ENCODE results near the gene CSF1R.
"Not testable (repeated sequence)": the region's sequence is repeated elsewhere in the genome, so short reads cannot be mapped to it uniquely, and the experiment has no call there.

Gene CSF1R

DNA sequence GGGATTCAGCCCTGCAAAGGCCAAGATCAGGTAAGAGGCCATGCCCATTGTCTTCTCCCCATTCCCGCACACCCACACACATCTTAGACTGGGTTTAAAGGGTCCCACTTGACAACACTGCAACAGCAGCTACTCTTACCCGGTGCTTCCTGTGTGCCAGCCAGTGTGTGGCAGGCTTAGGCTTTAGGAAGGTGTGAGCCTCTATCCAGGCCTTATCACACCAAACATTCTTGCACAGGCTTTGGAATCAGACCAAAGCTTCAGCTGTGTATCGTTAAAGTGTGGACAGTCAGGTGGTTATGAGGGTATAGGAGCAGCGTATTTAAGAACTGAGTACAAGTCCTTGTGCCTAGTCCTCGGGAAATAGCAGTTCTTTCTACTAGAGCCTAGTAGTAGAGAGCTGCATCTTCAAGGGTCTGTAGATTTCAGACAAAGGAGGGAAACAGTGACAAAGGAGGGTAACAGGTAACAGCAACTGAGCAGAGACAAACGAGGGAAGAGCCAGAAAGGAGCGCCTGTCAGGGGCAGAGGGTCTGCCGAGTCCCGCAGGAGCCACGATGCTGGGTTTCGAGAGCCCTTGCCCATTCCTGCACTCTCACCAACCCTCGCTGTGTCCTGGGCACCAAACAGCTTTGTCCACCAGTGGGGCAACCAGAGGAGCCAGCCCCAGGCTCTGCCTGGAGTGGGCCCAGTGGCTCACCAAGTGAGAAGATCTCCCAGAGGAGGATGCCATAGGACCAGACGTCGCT is 30.9 kb downstream of the CSF1R start:
- no peak for DNase-seq (ENCODE audit: low read depth)

DNA sequence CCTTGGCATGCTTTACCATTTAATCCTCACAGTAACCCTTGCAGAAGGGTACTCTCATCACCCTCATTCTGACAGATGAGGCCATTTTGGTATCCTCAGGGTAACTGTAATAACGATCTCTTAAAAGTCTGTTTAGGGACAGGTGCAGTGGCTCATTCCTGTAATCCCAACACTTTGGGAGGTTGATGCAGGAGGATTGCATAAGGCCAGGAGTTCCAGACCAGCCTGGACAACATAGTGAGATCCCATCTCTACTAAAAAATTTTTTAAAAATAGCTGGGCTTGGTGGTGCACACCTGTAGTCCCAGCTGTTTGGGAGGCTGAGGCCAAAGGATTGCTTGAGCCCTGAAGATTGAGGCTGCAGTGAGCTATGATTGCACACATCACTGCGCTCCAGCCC is 31.8 kb downstream of the CSF1R start:
- no peak for DNase-seq (ENCODE audit: low read depth)

DNA sequence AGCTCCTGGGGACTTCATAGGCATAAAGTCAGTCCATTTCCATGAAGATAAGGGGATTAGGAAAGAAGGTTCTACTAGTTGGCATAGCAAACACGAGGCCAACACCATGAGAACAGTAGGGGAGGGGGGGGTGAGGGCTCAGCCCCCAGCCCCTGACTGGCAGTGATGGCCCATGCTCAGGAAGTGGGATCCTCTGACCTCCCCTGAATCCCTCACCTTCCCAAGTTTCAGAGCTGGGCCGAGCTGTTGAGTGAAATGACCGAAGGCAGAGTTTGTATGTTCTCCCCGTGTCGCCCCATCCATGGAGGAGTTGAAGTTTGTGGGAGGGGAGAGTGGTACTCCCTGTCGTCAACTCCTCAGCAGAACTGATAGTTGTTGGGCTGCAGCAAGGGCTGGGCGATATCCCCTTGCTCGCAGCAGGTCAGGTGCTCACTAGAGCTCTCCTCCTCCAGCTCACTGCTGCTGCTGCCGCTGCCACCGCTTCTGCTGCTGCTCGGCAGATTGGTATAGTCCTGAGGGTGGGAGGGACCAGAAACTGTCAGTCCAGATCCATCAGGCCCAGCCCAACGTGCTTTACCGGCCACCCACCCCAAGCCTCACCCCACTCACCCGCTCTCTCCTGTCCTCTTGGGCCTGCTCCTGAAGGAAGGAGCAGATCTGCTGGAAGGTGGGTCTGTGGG is 32.5 kb downstream of the CSF1R start:
- no peak for DNase-seq (ENCODE audit: low read depth)

DNA sequence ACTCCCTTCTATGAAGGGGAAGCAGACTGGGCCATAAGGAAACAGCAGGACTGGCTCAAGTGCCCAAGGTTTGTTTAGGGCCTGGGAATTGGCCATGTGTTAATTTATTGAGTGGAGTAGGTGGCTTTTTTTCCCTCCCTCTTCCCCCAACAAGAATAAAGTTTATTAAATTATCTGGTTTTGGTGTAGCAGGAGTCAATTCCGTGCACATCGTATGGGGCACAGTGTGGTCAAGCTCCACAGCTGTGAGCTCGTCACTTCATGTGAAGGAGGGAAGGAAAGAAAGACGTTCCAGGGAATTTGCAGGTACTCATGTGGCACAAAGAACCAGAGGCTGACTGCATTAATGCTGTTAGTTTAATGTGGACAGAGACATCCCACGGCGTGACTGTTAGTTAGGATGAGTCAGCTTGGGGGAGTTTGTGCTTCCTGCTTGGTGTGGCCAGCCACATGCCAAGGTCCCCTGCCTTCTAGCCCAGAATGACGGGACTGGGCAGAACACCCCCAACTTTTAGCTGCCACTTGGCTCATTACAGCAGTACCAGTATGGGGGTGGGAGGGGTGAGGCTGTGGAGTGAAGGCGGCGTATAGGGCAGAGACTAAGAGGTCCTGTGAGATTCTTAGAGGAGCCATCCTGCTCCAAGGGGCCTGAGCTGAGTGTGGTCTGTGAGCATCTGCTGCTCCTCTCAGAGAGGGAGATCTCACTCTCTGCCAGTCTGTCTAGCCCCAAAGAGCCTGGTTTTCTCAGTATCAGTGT is 33.2 kb downstream of the CSF1R start:
- DNase-seq (ENCODE audit: low read depth), result no peak

DNA sequence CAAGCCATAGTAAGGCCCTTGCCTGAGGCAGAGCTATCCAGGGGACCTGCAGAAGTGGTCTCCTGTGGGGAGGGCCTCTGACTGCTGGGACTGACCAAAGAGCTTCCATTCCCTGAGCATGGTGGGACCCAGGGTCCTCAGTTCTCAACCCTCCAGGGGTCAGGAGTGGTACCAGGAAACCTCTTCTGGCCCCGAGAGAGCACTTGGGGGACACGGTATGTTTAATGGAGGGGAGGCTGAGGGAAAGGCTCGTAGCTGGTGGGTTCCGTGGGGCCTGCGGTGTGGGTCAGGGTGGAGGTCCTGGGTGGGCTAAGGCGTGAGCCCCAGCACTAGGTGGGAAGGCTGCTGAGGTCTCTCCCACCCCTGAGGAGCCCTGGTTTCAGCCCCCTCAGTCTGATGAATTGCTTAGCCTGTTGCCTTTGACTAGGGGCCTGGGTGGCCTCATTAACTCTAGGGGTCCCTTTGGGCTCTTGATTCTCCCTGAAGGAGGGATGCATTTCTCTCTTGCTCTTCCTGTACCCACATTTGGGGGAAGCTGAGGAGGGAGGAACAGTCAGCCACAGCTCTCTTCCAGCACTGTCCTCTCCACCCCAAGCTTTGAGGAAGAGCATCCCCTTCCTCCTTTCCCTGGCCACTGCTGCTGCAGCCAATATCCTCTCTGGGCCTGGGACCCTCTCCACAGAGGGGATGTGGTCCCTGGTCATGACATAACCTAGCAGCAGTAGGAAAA is 34.0 kb downstream of the CSF1R start:
- DNase-seq (ENCODE audit: low read depth), result no peak

DNA sequence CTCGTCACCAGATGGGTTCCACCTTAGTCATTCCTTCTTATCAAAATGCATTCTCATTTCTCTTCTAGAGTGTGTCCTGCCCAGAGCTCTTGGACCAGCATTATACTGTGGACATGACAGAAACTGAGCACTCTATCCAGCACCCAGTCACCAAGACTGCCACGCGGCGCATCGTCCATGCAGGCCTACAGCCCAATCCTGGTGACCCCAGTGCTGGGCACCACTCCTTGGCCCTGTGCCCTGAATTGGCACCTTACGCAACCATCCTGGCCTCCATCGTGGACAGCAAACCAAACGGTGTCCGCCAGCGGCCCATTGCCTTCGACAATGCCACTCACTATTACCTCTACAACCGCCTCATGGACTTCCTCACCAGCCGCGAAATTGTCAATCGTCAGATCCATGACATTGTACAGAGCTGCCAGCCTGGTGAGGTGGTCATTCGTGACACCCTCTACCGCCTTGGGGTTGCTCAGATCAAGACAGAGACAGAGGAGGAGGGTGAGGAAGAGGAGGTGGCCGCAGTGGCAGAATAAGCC is 34.6 kb downstream of the CSF1R start:
- no peak for DNase-seq (ENCODE audit: low read depth)

DNA sequence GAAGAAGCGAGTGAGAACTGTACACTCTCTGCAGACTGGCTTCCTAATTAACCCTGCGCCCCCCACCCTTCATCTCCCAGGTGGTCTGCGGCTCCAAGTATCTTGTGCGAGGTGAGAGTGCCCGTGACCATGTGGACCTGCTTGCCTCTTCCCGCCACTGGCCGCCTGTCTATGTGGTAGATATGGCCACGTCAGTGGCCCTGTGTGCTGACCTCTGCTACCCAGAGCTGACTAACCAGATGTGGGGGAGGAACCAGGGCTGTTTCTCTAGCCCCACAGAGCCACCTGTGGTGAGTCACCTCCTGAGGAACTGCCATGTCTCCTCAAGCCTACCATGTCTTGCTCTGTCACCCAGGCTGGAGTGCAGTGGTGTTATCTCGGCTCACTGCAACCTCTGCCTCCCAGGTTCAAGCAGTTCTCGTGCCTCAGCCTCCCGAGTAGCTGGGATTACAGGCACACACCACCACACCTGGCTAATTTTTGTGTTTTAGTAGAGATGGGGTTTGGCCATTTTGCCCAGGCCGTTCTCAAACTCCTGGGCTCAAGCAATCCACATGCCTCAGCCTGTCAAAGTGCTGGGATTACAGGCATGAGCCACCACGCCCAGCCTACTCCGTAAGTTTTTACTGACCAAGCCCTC is 36.1 kb downstream of the CSF1R start:
- DNase-seq (ENCODE audit: low read depth), result not testable (repeated sequence)

DNA sequence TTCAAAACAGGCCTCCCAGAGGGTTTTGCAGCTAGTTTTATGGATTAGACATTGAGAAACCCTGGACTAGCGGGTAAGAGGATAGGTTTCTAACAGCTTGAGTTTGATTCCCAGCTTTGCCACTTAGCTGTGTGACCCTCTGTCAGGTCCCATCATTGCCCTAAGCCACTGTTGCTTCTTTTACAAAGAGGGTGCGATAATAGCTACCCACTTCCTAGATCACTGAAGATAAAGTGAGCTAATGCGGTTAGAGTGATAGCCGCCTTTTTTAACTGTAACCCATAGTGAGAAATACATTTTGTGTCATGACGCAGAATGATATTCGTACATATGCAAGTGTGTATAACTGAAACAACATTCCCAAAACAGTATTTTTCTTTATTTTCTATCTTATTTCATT is 40.3 kb downstream of the CSF1R start:
- no peak for DNase-seq (ENCODE audit: low read depth)

DNA sequence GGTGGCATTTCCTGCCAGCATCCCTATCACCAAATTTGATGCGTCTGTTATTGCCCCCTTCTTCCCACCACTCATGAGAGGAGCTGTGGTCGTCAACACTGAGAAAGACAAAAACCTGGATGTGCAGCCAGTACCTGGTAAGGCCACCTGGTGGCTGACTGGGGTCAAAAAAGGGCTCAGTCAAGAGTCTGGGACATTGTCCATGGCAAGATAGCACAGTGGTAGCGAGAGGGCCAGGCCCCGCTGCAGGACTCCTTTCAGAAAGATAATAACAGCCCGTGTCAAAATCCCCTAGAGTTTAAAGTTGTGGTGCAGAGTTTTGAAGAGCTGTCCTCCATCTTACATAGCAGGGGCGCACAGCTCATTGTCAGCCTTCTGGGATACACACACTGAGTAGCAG is 40.8 kb downstream of the CSF1R start:
- no peak for DNase-seq (ENCODE audit: low read depth)

DNA sequence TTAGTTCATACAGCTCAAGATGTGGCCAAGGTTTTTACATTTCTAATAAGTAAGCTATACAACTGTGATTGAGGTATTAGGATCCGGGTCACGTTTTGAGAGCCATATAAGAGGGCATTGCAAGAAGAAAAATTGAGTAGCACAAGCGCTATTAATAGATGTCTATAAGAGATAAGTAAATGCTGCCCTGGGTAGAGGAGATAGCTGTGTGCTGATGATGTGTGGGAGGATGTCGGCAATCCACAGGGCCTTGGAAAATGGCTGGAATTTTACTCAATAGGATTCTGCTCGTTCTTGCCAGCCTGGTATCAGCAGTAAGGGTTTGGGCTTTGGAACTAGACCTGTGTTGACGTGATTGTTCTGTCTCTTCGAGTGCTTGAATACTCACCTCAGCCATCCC is 41.6 kb downstream of the CSF1R start:
- no peak for DNase-seq (ENCODE audit: low read depth)

DNA sequence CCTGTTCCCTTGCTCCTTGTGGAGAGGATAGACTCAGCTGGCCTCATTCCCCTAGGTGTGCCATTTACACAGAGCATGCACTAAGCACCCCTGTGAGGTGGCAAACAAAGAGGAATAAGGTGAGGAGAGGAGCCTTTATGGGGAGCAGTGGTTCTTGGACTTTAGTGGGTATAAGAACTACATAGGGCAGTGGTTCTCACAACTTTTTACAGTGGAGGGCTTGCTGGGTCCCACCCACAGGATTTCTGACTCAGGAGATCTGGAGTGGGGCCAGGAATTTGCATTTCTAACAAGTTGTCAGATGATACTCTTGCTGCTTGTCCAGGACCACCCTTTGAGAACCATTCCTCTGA is 42.0 kb downstream of the CSF1R start:
- DNase-seq (ENCODE audit: low read depth), result no peak

DNA sequence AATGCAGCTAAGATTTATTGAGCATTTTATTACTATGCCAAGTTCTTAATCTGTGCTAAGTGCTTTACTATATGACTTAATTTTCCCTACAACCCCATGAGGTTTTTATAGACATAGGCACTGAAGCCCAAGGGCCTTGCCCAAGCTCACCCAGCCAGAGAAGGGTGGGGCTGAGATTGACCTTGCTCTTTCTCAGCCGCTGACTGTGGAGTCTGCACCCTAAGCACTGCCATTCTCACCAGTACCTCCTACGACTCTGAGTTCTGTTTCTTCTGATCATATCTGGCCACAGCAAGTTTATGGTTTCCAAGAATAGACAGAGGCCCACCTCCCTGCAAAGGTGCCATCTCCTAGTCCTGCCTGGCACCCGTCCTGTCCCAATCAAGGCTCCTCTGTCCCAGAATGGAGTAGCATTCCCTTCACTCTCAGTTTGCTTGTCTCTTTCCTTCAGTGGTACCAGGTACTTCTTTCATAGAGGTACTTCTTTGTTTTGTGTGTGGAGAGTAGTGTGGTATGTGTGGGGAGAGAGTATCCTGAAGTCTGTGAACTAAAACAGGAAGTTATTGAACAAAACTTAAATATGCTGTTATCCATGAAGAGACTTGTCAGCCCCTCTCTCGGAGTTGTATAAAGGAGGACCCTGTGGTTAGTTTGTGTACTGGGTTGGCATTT is 42.6 kb downstream of the CSF1R start:
- DNase-seq (ENCODE audit: low read depth), result no peak

DNA sequence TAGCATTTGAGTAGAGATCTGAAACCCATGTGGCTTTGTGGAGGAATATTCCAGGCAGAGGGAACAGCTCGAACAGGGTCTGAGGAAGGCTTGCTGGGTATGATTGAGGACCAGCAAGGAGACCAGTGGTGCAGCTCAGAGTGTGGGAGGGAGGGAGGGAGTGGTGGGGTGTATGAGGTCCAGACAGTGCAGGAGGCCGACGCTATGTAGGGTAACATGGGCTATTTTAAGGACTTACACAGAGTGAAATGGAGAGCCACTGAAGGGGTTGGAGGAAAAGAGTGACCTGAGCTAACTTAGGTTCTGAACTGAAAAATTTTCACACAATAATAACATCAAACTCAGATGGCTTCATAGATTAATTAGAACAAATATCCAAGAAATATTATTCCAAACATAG is 43.9 kb downstream of the CSF1R start:
- DNase-seq (ENCODE audit: low read depth), result no peak

DNA sequence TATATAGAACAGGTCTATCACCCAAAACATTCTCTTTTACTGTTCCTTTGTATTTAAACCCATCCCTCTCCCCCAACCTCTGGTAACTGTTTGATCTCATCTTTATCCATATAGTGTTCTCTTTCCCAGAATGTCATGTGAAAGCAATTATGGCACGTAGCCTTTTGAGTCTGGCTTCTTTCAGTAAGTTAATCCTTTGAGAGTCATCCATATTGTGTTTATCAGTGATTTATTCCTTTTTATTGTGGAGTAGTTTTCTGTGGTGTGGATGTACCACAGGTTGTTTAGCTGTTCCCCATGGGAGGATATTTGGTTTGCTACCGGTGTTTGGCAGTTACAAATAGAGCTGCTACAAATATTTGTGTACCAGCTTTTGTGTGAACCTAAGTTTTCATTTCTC is 47.8 kb downstream of the CSF1R start:
- DNase-seq (ENCODE audit: low read depth), result no peak

DNA sequence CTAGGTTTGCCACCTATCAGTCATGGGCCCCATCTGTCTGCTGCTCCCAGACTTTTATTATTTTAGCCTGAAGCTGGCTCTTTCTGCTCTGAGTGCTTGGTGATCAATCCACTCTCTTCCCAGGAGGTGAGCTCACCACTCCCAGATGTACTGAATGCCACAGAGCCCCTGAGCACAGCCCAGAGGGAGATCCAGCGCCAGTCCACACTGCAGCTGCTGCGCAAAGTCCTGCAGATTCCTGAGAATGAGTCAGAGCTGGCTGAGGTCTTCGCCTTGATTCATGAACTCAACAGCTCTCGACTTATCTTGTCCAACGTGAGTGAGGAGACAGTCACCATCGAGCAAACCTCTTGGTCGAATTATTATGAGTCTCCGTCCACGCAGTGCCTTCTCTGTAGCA is 49.8 kb downstream of the CSF1R start:
- no peak for DNase-seq (ENCODE audit: low read depth)

DNA sequence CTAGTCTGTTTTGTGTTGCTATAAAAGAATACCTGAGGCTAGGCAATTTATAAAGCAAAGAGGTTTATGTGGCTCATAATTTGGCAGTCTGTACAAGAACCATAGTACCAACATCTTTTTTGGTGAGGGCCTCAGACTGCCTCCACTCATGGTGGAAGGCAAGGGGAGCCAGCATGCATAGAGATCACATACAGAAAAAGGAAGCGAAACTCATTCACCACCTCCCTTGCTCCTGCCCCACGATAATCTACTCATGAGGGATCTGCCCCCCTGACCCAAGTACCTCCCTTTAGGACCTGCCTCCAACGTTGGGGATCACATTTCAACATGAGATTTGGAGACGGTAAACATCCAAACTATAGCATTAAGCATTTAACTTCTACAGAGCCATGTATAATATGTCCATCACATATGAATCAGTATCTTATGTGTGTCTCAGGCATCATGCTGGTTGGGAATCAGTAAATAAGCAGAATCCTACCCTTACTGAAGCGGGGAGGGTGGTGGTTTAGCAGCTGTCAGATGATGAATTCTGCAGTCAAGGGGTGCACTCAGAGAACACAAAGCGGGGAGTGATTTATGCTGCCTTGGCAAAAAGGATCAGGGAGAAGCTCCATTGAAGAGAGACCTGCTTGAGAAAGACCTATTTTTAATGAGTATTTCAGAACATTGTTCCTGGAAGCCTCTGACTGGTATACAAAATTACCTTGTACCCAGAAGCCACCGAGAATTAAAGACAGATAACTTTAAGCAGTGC is 51.0 kb downstream of the CSF1R start:
- no peak for DNase-seq (ENCODE audit: low read depth)

DNA sequence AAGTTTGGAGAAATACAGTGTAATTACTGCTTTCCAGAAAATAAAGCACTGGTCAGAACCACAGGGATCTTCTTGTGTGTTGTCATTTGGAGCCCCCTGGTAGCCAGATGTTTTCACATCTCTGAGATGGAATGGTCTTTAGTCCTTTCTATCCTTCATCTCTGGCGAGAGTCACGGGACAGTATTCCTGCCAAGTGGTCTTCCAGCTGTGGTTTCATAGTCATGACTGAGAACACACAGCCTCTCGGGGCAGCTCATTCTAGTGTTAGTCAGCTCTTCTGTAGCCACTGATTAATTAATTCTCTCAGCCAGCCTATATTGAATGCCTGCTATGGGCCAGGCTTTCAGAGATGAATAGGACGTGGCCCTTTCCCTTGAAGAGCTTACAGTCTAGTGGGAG is 51.7 kb downstream of the CSF1R start:
- DNase-seq (ENCODE audit: low read depth), result no peak

DNA sequence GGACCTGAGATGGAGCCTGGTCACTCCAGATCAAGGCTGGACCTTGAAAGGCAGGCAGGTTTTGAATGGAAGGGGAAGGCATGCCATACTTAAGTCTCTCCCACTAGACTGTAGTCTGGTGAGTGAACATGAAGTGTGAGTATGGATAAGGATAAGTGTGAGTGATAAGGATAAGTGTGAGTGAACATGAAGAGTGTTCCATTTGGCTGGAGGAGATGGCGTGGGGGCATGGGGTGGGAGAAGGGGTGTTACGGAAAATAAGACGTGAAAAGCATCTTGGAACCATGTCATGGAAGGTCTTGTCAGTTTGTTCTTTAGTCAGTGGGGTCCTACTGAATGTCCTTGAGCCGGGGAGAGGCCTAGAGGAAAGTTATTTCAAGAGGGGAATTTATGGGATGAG is 53.0 kb downstream of the CSF1R start:
- DNase-seq (ENCODE audit: low read depth), result no peak

DNA sequence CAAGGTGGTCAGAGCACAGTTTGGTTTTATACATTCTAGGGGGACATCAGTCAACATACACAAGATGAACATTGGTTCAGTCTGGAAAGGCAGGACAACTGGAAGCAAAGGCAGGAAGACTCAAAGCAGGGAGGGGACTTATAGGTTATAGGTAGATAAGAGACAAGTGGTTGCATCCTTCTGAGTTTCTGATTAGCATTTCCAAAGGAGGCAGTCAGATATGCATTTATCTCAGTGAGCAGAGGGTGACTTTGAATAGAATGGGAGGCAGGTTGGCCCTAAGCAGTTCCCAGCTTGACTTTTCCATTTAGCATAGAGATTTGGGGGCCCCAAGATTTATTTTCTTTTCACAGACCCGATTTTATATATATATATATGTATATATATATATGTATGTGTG is 58.3 kb downstream of the CSF1R start:
- not testable (repeated sequence) for DNase-seq (ENCODE audit: low read depth)

DNA sequence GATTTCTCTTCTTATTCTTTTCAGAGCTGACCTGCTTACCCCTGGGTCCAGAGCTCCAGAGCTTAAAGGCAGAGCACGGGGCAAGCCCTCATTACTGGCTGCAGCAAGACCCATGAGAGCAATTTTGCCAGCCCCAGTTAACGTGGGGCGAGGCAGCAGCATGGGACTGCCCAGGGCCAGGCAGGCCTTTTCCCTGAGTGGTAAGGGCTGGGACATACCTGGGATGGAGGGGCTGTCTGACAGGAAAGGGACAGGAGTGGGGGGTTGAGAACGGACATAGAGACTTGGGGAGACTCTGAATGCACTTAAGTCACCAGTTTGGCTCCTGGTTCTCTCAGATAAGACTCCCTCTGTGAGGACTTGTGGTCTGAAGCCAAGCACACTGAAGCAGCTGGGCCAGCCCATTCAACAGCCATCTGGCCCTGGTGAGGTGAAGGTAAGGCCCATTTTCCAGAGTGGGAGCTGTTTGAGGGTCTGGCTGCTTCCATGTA is 59.6 kb downstream of the CSF1R start:
- no peak for DNase-seq (ENCODE audit: low read depth)

Measured in stimulated activated CD4-positive, alpha-beta T cell treated with anti-CD3 and anti-CD28 coated beads, Interleukin-2, amount 100 ng/mL, for 4 hours (primary cell).